Activated CD4-positive, alpha-beta T cell treated with anti-CD3 and anti-CD28 coated beads, Interleukin-2, amount 50 U/mL, for 48 hours (primary cell): ENCODE measurements around the gene FNBP1.
"Not testable (repeated sequence)": the region's sequence is repeated elsewhere in the genome, so short reads cannot be mapped to it uniquely, and the experiment has no call there.

Experiments used
- DNase-seq, 2 experiments: peaks; one replicate each; pipeline ENCODE4 v3.0.0-alpha.2; 2020

FNBP1 gene

GRCh38 chr9:130043654-130044623 is 950 bp upstream of the FNBP1 start:
- no peak for DNase-seq

- DNase-seq: peak in 1 of 2 experiments; percentile 38
Observed at GRCh38 chr9:130042406-130042884, 544 bp downstream of the FNBP1 start.

- peak in 1 of 2 experiments; percentile 27 for DNase-seq
Observed at GRCh38 chr9:130041648-130042405, 1.2 kb downstream of the FNBP1 start.

GRCh38 chr9:130040984-130041647 is 1.9 kb downstream of the FNBP1 start:
- peak in 1 of 2 experiments; percentile 45 for DNase-seq

- DNase-seq: peak in 1 of 2 experiments; percentile 43
Observed at GRCh38 chr9:130039528-130040147, 3.4 kb downstream of the FNBP1 start.

GRCh38 chr9:130036099-130036498 is 6.9 kb downstream of the FNBP1 start:
- no peak for DNase-seq

GRCh38 chr9:130034570-130034969 is 8.4 kb downstream of the FNBP1 start:
- DNase-seq: no peak

GRCh38 chr9:130030651-130031127 is 12.3 kb downstream of the FNBP1 start:
- DNase-seq: no peak

- peak; percentile 57 to 71 for DNase-seq
Observed at GRCh38 chr9:130029223-130029973, 13.6 kb downstream of the FNBP1 start.

- DNase-seq: no peak
Observed at GRCh38 chr9:130028493-130029222, 14.3 kb downstream of the FNBP1 start.

GRCh38 chr9:130027533-130028365 is 15.2 kb downstream of the FNBP1 start:
- DNase-seq: no peak

- DNase-seq: no peak
Observed at GRCh38 chr9:130026583-130027340, 16.2 kb downstream of the FNBP1 start.

- DNase-seq: no peak
Observed at GRCh38 chr9:130024597-130024994, 18.4 kb downstream of the FNBP1 start.

GRCh38 chr9:130023994-130024596 is 18.9 kb downstream of the FNBP1 start:
- DNase-seq: no peak

GRCh38 chr9:130023144-130023787 is 19.7 kb downstream of the FNBP1 start:
- DNase-seq: no peak

- no peak for DNase-seq
Observed at GRCh38 chr9:130022566-130023143, 20.3 kb downstream of the FNBP1 start.

GRCh38 chr9:130021842-130022241 is 21.1 kb downstream of the FNBP1 start:
- DNase-seq: not testable (repeated sequence)

- no peak for DNase-seq
Observed at GRCh38 chr9:130021123-130021522, 21.9 kb downstream of the FNBP1 start.
